ENCODE data around the gene FBXL3.

DNA sequence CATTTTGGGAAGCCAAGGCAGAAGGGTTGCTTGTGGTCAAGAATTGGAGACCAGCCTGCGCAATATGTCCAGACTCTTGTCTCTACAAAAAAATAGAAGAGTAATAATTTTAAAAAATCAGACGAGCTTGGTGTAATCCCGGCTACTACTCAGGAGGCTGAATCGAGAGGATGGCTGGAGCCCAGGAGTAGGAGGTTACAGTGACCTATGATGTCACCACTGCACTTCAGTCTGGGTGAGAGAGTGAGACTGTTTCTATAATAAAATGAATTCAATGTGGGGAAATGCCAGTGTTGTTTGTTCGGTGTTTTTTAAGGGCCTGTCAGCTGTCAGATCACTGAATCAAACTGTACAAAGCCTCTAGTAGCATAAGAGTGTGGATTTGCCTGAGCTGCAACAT, 1.2 kb upstream of the FBXL3 start:
- TF ChIP-seq EZH2 (IDR thresholded peaks at IDR 0.05; ENCODE audit: low read length, missing control alignments): no peak
- TF ChIP-seq, protein P1, sequence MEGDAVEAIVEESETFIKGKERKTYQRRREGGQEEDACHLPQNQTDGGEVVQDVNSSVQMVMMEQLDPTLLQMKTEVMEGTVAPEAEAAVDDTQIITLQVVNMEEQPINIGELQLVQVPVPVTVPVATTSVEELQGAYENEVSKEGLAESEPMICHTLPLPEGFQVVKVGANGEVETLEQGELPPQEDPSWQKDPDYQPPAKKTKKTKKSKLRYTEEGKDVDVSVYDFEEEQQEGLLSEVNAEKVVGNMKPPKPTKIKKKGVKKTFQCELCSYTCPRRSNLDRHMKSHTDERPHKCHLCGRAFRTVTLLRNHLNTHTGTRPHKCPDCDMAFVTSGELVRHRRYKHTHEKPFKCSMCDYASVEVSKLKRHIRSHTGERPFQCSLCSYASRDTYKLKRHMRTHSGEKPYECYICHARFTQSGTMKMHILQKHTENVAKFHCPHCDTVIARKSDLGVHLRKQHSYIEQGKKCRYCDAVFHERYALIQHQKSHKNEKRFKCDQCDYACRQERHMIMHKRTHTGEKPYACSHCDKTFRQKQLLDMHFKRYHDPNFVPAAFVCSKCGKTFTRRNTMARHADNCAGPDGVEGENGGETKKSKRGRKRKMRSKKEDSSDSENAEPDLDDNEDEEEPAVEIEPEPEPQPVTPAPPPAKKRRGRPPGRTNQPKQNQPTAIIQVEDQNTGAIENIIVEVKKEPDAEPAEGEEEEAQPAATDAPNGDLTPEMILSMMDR (conservative IDR thresholded peaks at IDR 0.05 in 1 of 2, IDR thresholded peaks at IDR 0.05 in 1 of 2; ENCODE audit: low read depth in 1 of 2, low read length in 2 of 2): no peak
